K562 (cell line): ENCODE results near the gene PIK3CA. TPM values are rescaled to one million over a fixed set of nuclear protein-coding genes. Genes with fewer than 3 reads are reported as not detected.

Experiments used
- ATAC-seq: fragments of 200-7000 bp; cut with Tn5 transposase; 3 replicates; pipeline ENCODE4 v1.9.1; 2020; ENCODE audit warnings: moderate library complexity
- BruUV-seq: library from RNA; stranded (reverse); fragments of 400-500 nt; replicated peaks from 2 replicates; lab custom pipeline; 2021; lab: Mats Ljungman, UMichigan
- CTCF ChIA-PET: fragments of 300-600 bp; formaldehyde crosslinking; extraction: SDS; loops from one replicate; lab custom pipeline; 2021; ENCODE audit warnings: low intra/inter-chr PET ratio; lab: Yijun Ruan, JAX
- POLR2A ChIA-PET: fragments of 300-600, 350-650 bp; sonication (Branson Sonifier 250); formaldehyde crosslinking; extraction: SDS; loops from one replicate; lab custom pipeline; 2021; ENCODE audit warnings: antibody characterized with exemption, inconsistent platforms; lab: Yijun Ruan, JAX
- DNase-seq, 4 experiments: peaks; one replicate each; pipeline versions ENCODE4 v3.0.0 to v3.0.0-alpha.2; 2011 to 2018; ENCODE audit warnings: low spot score in 3 of 4, mixed read lengths in 3 of 4; ENCODE audit errors: extremely low read depth in 1 of 4
- FAIRE-seq: peaks from 2 replicates; lab custom pipeline; 2011; peaks lifted over from hg19 to GRCh38; lab: Jason Lieb, UNC
- H2AFZ ChIP-seq: 2 replicates; pipeline ENCODE4 v1.6.0; 2011; ENCODE audit warnings: low read depth, low read length, control low read depth, inconsistent platforms
- H3K27ac ChIP-seq: fragments of 200-600 bp; 3 replicates; pipeline ENCODE4 v1.8.0; 2011; ENCODE audit warnings: low read depth, mild to moderate bottlenecking, control low read depth, inconsistent platforms, low read length, moderate library complexity, mixed read lengths; ENCODE audit errors: extremely low read depth
- H3K27me3 ChIP-seq, 2 experiments: fragments of 300-600 bp in 1 of 2; 2 replicates in 1 of 2; 3 replicates in 1 of 2; pipeline versions ENCODE4 v1.6.0 to v1.8.0; 2011; ENCODE audit warnings: inconsistent platforms in 2 of 2, low read length in 2 of 2, mild to moderate bottlenecking in 1 of 2, mixed read lengths in 1 of 2, moderate library complexity in 1 of 2; ENCODE audit not compliant: control insufficient read depth in 2 of 2, insufficient read depth in 2 of 2
- H3K36me3 ChIP-seq: fragments of 300-600 bp; 3 replicates; pipeline ENCODE4 v1.8.0; 2011; ENCODE audit warnings: mild to moderate bottlenecking, low read length, inconsistent platforms; ENCODE audit not compliant: control insufficient read depth, insufficient read depth
- H3K4me1 ChIP-seq, 2 experiments: fragments of 200-600 bp in 1 of 2; replicated peaks in 1 of 2; 2 replicates in 1 of 2; 3 replicates in 1 of 2; pipeline versions ENCODE4 v1.5.1 to v1.8.0; 2011; ENCODE audit warnings: inconsistent platforms in 2 of 2, low read length in 2 of 2, mild to moderate bottlenecking in 1 of 2, mixed read lengths in 1 of 2, moderate library complexity in 1 of 2; ENCODE audit not compliant: control insufficient read depth in 2 of 2, insufficient read depth in 2 of 2
- H3K4me2 ChIP-seq: 2 replicates; pipeline ENCODE4 v1.6.1; 2011; ENCODE audit warnings: low read length, control low read depth, inconsistent platforms, mixed read lengths; ENCODE audit not compliant: insufficient read depth
- H3K4me3 ChIP-seq: fragments of 200-600 bp; sonication (generic), shearing (Covaris generic); 2 replicates; pipeline ENCODE4 v1.5.1; 2016; ENCODE audit warnings: control low read depth, inconsistent platforms
- H3K79me2 ChIP-seq: fragments of 200-600 bp; 3 replicates; pipeline ENCODE4 v1.8.0; 2011; ENCODE audit warnings: low read length, inconsistent platforms; ENCODE audit not compliant: control insufficient read depth, insufficient read depth
- H3K9ac ChIP-seq, 2 experiments: 2 replicates each; pipeline versions ENCODE4 v1.6.0 to v1.6.1; 2011; ENCODE audit warnings: low read depth in 2 of 2, low read length in 2 of 2, control low read depth in 1 of 2, inconsistent platforms in 1 of 2, mild to moderate bottlenecking in 1 of 2, mixed read lengths in 1 of 2; ENCODE audit not compliant: insufficient read depth in 1 of 2
- H3K9me1 ChIP-seq: one replicate; pipeline ENCODE4 v1.6.0; 2011; ENCODE audit warnings: inconsistent platforms, mild to moderate bottlenecking, low read length, moderate library complexity; ENCODE audit not compliant: control insufficient read depth, insufficient read depth
- H3K9me3 ChIP-seq: replicated peaks from 2 replicates; pipeline ENCODE4 v1.5.1; 2011; ENCODE audit warnings: low read depth, low read length, inconsistent platforms; ENCODE audit not compliant: control insufficient read depth, insufficient read depth
- H4K20me1 ChIP-seq: replicated peaks from 2 replicates; pipeline ENCODE4 v1.6.1; 2011; ENCODE audit warnings: low read length, inconsistent platforms, mixed read lengths; ENCODE audit not compliant: control insufficient read depth, insufficient read depth
- ASH1L ChIP-seq: fragments of 450-650 bp; IDR thresholded peaks from 2 replicates; pipeline ENCODE4 v1.6.1; 2018; ENCODE audit warnings: borderline replicate concordance, mild to moderate bottlenecking, low read depth; ENCODE audit not compliant: partially characterized antibody
- CREB1 ChIP-seq, 2 experiments: sonication (generic) in 1 of 2; formaldehyde crosslinking in 1 of 2; IDR thresholded peaks; 2 replicates each; pipeline versions ENCODE4 v1.6.1 to v1.8.0; 2012 to 2022; ENCODE audit warnings: inconsistent platforms in 1 of 2, mild to moderate bottlenecking in 1 of 2, missing genetic modification reagents in 1 of 2, moderate library complexity in 1 of 2
- ETS2 ChIP-seq: IDR thresholded peaks from 2 replicates; pipeline ENCODE4 v1.6.1; 2016; ENCODE audit warnings: borderline replicate concordance, missing genetic modification characterization, mild to moderate bottlenecking, moderate library complexity, missing compliant biosample characterization; ENCODE audit not compliant: poor library complexity, severe bottlenecking
- ETV6 ChIP-seq, 3 experiments: fragments of 150-350 bp in 1 of 3; sonication (generic) in 1 of 3; formaldehyde crosslinking in 1 of 3; IDR thresholded peaks; 2 replicates each; pipeline versions ENCODE4 v1.6.1 to v1.8.0; 2014 to 2022; ENCODE audit warnings: borderline replicate concordance in 2 of 3, low read depth in 2 of 3, antibody characterized with exemption in 1 of 3, low read length in 1 of 3, mild to moderate bottlenecking in 1 of 3, missing genetic modification reagents in 1 of 3
- HEY1 ChIP-seq: fragments of 250-450 bp; sonication (Bioruptor Pico); IDR thresholded peaks from 2 replicates; pipeline ENCODE4 v1.5.0; 2020; ENCODE audit warnings: mild to moderate bottlenecking, moderate library complexity, borderline replicate concordance
- HNRNPL ChIP-seq: fragments of 200-400 bp; formaldehyde crosslinking; IDR thresholded peaks from 2 replicates; pipeline ENCODE4 v1.6.1; 2017; ENCODE audit warnings: low read depth, mild to moderate bottlenecking, low read length
- IFI16 ChIP-seq: fragments of 250-450 bp; sonication (Bioruptor Pico); IDR thresholded peaks from 2 replicates; pipeline ENCODE4 v2.1.2; 2022; ENCODE audit warnings: mild to moderate bottlenecking, inconsistent platforms
- KDM4B ChIP-seq, 2 experiments: fragments of 450-650 bp in 1 of 2; sonication (generic) in 1 of 2; IDR thresholded peaks; 2 replicates each; pipeline ENCODE4 v1.6.1; 2016 to 2017; ENCODE audit warnings: borderline replicate concordance in 2 of 2, antibody characterized with exemption in 1 of 2, low read depth in 1 of 2, mild to moderate bottlenecking in 1 of 2
- MTA1 ChIP-seq: fragments of 450-650 bp; IDR thresholded peaks from 2 replicates; pipeline ENCODE4 v1.6.1; 2017; ENCODE audit warnings: borderline replicate concordance
- SAP30 ChIP-seq: fragments of 200-600 bp; sonication (generic); IDR thresholded peaks from 2 replicates; pipeline ENCODE4 v1.6.1; 2012; ENCODE audit warnings: borderline replicate concordance, low read depth, mild to moderate bottlenecking, moderate library complexity, low read length, control low read depth, inconsistent platforms; ENCODE audit not compliant: insufficient read depth, poor library complexity, severe bottlenecking
- SIX5 ChIP-seq, 2 experiments: IDR thresholded peaks; 2 replicates each; pipeline ENCODE4 v1.6.1; 2011; ENCODE audit warnings: low read length in 2 of 2, borderline replicate concordance in 1 of 2, low read depth in 1 of 2, mild to moderate bottlenecking in 1 of 2, moderate library complexity in 1 of 2; ENCODE audit not compliant: insufficient read depth in 1 of 2
- WGBS: fragments of 100-300 bp; shearing (Covaris generic); methylation state at CpG from one replicate; pipeline ENCODE4 v1.1.6; 2016; ENCODE audit warnings: low coverage, mixed read lengths; ENCODE audit not compliant: insufficient coverage; ENCODE audit errors: missing lambda C conversion rate; 5-methylcytosine and 5-hydroxymethylcytosine counted together
- in situ Hi-C: fragments of 300-500 bp; cut with MboI; formaldehyde crosslinking; loops from 4 replicates; pipeline ENCODE4 v1.15.0; 2018; ENCODE audit warnings: inconsistent platforms, mixed read lengths
- intact Hi-C: fragments of 100-400 bp; cut with micrococcal nuclease; formaldehyde crosslinking; loops from 2 replicates; pipeline ENCODE4 v1.14.2; 2022
- polyA plus RNA-seq, 8 experiments: library from polyadenylated mRNA; depleted of rRNA in 4 of 8; stranded (reverse) in 5 of 8; unstranded in 3 of 8; fragments of >200 nt; fragmentation: Nextera tagmentation in 2 of 8; fragmentation: Illumina TruSeq in 1 of 8; extraction: Ambion mirVana in 2 of 8; extraction: Trizol in 1 of 8; gene quantifications; 2 replicates each; pipeline versions ENCODE4 v1.2.1 to v1.2.3, GENCODE V29; 2011 to 2014; ENCODE audit warnings: inconsistent platforms in 1 of 8, missing spikeins in 1 of 8
- total RNA-seq, 7 experiments: library from RNA; depleted of rRNA in 6 of 7; stranded (reverse); fragments of >200 nt in 6 of 7; fragmentation: Illumina TruSeq in 2 of 7; extraction: Trizol in 2 of 7; gene quantifications; 2 replicates each; pipeline versions ENCODE4 v1.2.1 to v1.2.3, GENCODE V29; 2011 to 2021; ENCODE audit warnings: low replicate concordance in 1 of 7
- TF ChIP-seq, protein P1 (sequence below): sonication (generic); formaldehyde crosslinking; IDR thresholded peaks from 2 replicates; pipeline ENCODE4 v1.9.0; 2022; ENCODE audit warnings: mild to moderate bottlenecking, missing genetic modification reagents
- TF ChIP-seq, protein P2 (sequence below): fragments of 250-450 bp; sonication (Bioruptor Pico); IDR thresholded peaks from 2 replicates; pipeline ENCODE4 v1.8.0; 2022; ENCODE audit warnings: moderate library complexity, mild to moderate bottlenecking, inconsistent platforms
- TF ChIP-seq, protein P3 (sequence below): sonication (generic); formaldehyde crosslinking; IDR thresholded peaks from 2 replicates; pipeline ENCODE4 v1.8.0; 2023; ENCODE audit warnings: mild to moderate bottlenecking, missing genetic modification reagents

PIK3CA gene
- total and polyA plus RNA-seq, 9 of the 15 experiments (the other 6 are each of a cell fraction or from before 2014, with no cell fraction given): 3.8 to 19.4 (median 10.8) TPM

DNA sequence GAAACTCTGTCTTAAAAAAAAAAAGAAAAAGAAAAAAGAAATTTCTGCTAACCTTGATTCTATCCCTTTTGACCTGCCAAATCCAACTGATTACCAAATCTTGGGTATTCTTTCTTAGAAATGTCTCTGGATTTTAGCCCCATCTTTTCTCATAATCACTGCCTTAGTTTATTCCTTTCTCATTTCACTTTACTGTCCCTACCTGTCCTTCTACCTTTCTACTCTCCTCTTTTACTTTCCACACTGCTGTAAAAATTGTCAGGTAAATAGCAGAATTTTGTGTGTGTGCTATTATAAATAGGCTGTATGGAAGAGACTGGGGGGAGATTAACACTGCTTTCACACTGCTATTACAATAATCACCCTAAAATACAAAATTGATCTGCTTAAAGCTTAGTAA is 16.7 kb downstream of the PIK3CA start (continued):
- no peak for TF ChIP-seq HEY1
- TF ChIP-seq SAP30: no peak
- TF ChIP-seq SIX5 (IDR thresholded peaks at IDR 0.05; ENCODE audit: borderline replicate concordance in 1 of 2, insufficient read depth in 1 of 2, low read depth in 1 of 2, low read length in 2 of 2): no peak
- no peak for TF ChIP-seq ETS2 (tag)
- no peak for TF ChIP-seq CREB1 (IDR thresholded peaks at IDR 0.05)
- TF ChIP-seq CREB1 (CRISPR knock-in tag; IDR thresholded peaks at IDR 0.05): no peak

DNA sequence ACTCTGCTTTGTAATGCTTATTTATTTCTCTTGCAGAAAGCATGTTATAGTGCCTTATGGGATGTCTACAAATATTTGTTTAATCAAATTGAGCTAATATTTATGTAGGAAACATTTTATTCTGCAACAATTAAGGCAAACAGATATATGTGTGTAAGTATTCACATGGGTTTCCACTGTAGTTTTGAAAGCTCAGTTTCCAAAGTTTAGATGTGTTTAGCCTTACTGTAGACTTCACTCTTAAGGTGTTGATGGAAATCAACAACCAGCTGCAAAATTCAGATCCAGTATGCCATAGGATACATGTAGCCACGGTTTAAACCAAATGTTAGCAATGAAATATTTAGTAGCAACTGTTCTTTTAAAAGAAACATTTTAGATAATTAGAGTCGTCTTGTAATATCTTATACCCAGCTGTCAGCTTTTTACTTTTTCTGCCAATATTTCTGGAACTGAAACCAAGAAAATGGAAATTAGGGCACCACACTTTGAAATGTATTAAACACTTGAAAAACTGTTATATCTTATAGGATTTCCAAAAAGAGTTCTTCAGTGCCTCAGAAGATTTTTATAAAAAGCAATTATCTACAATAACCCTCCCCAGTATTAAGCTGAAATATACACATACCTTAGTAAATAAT is 18.5 kb downstream of the PIK3CA start:
- no peaks in the 10 kb centered on the region for H3K9me3 ChIP-seq
- in situ Hi-C loops (no loop called here), intact Hi-C loops (no loop called here)
- H2AFZ ChIP-seq: no peak overlapping the region
- no peaks in the 10 kb centered on the region; a peak in 1 of 5 replicates for H3K4me1 ChIP-seq
- peaks cover 37% of the 10 kb centered on the region for H3K79me2 ChIP-seq
- peaks cover 5% of the 10 kb centered on the region; the same call in 1 of the 2 replicates for H4K20me1 ChIP-seq
- no peak overlapping the region for H3K4me2 ChIP-seq
- ChIA-PET CTCF (no interaction called here), POLR2A (interaction anchor here (0.6 to 1.3 kb wide), 2 partner anchors 15 to 18 kb away, joined by 3 to 5 read pairs; no protein-coding TSS in a partner anchor)
- ATAC-seq (no peak), FAIRE-seq (no peak), DNase-seq (no peak)
- H3K4me3 ChIP-seq: no peak overlapping the region
- no peak overlapping the region for H3K27ac ChIP-seq
- H3K27me3 ChIP-seq: no peaks in the 10 kb centered on the region
- BruUV-seq: no TSS peak
- no peak overlapping the region for H3K9ac ChIP-seq
- 49% methylated on average over 2 of the region's 2 CpGs for WGBS
- H3K9me1 ChIP-seq: no peaks in the 10 kb centered on the region
- no peaks in the 10 kb centered on the region for H3K36me3 ChIP-seq
- TF ChIP-seq IFI16 (CRISPR knock-in tag) (no peak), ASH1L (no peak), MTA1 (no peak), KDM4B (IDR thresholded peaks at IDR 0.05; ENCODE audit: borderline replicate concordance in 2 of 2, low read depth in 1 of 2) (no peak), HNRNPL (no peak), ETV6 (IDR thresholded peaks at IDR 0.05; ENCODE audit: borderline replicate concordance in 1 of 2, low read depth in 2 of 2, low read length in 1 of 2) (no peak), ETV6 (CRISPR knock-in tag; IDR thresholded peaks at IDR 0.05; ENCODE audit: borderline replicate concordance) (no peak)
- TF ChIP-seq, protein P1, sequence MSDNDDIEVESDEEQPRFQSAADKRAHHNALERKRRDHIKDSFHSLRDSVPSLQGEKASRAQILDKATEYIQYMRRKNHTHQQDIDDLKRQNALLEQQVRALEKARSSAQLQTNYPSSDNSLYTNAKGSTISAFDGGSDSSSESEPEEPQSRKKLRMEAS (CRISPR knock-in tag): no peak
- TF ChIP-seq, protein P2, sequence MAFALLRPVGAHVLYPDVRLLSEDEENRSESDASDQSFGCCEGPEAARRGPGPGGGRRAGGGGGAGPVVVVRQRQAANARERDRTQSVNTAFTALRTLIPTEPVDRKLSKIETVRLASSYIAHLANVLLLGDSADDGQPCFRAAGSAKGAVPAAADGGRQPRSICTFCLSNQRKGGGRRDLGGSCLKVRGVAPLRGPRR (CRISPR knock-in tag): no peak
- TF ChIP-seq, protein P3, sequence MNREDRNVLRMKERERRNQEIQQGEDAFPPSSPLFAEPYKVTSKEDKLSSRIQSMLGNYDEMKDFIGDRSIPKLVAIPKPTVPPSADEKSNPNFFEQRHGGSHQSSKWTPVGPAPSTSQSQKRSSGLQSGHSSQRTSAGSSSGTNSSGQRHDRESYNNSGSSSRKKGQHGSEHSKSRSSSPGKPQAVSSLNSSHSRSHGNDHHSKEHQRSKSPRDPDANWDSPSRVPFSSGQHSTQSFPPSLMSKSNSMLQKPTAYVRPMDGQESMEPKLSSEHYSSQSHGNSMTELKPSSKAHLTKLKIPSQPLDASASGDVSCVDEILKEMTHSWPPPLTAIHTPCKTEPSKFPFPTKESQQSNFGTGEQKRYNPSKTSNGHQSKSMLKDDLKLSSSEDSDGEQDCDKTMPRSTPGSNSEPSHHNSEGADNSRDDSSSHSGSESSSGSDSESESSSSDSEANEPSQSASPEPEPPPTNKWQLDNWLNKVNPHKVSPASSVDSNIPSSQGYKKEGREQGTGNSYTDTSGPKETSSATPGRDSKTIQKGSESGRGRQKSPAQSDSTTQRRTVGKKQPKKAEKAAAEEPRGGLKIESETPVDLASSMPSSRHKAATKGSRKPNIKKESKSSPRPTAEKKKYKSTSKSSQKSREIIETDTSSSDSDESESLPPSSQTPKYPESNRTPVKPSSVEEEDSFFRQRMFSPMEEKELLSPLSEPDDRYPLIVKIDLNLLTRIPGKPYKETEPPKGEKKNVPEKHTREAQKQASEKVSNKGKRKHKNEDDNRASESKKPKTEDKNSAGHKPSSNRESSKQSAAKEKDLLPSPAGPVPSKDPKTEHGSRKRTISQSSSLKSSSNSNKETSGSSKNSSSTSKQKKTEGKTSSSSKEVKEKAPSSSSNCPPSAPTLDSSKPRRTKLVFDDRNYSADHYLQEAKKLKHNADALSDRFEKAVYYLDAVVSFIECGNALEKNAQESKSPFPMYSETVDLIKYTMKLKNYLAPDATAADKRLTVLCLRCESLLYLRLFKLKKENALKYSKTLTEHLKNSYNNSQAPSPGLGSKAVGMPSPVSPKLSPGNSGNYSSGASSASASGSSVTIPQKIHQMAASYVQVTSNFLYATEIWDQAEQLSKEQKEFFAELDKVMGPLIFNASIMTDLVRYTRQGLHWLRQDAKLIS: no peak
